Kidney (tissue), 14 donors: Measurements from ENCODE around the gene FATE1. TPM values are rescaled to one million over a fixed set of nuclear protein-coding genes. Genes with fewer than 3 reads are reported as not detected.
"Not testable (repeated sequence)": the region's sequence is repeated elsewhere in the genome, so short reads cannot be mapped to it uniquely, and the experiment has no call there.

ENCODE experiments used
- DNase-seq, 5 donors: peaks; one replicate each; pipeline ENCODE4 v3.0.0-alpha.2; 2013 to 2020
- FAIRE-seq: peaks from 2 replicates; lab custom pipeline; 2012; peaks lifted over from hg19 to GRCh38; lab: Jason Lieb, UNC
- H3K27ac ChIP-seq, 2 donors: one replicate each; pipeline ENCODE4 v1.7.0; 2013; ENCODE audit warnings: low read depth in 2 of 2, low read length in 2 of 2, inconsistent platforms in 1 of 2
- H3K27me3 ChIP-seq: one replicate; pipeline ENCODE4 v1.7.1; 2013; ENCODE audit warnings: low read length, inconsistent platforms; ENCODE audit not compliant: control insufficient read depth, insufficient read depth
- H3K36me3 ChIP-seq, 3 donors: one replicate each; pipeline versions ENCODE4 v1.7.0 to v1.7.1; 2013; ENCODE audit warnings: low read length in 3 of 3, control low read depth in 1 of 3, inconsistent platforms in 1 of 3; ENCODE audit not compliant: insufficient read depth in 3 of 3, control insufficient read depth in 2 of 3
- H3K4me1 ChIP-seq, 3 donors: one replicate each; pipeline versions ENCODE4 v1.7.0 to v1.7.1; 2013; ENCODE audit warnings: low read length in 3 of 3, inconsistent platforms in 1 of 3, low read depth in 1 of 3; ENCODE audit not compliant: control insufficient read depth in 2 of 3, insufficient read depth in 2 of 3
- H3K4me3 ChIP-seq, 3 donors: one replicate each; pipeline versions ENCODE4 v1.7.0 to v1.8.1; 2013; ENCODE audit warnings: low read length in 3 of 3, control low read depth in 1 of 3, inconsistent platforms in 1 of 3
- H3K9ac ChIP-seq, 3 donors: one replicate each; pipeline versions ENCODE4 v1.7.0 to v1.7.1; 2013; ENCODE audit warnings: low read length in 3 of 3, control low read depth in 1 of 3, inconsistent platforms in 1 of 3
- H3K9me3 ChIP-seq, 3 donors: one replicate each; pipeline versions ENCODE4 v1.7.0 to v1.7.1; 2013; ENCODE audit warnings: low read length in 3 of 3, control low read depth in 1 of 3, inconsistent platforms in 1 of 3; ENCODE audit not compliant: control insufficient read depth in 2 of 3, insufficient read depth in 1 of 3
- intact Hi-C: fragments of 100-400 bp; cut with DNase I; formaldehyde crosslinking; loops from one replicate; pipeline ENCODE4 v1.11.1; 2022
- polyA plus RNA-seq: library from polyadenylated mRNA; stranded (reverse); fragments of 350-450 nt; fragmentation: Illumina TruSeq; extraction: RNeasy Lipid Tissue Mini Kit (QIAGEN cat#74804); gene quantifications from one replicate; pipeline ENCODE4 v1.2.3, GENCODE V29; 2014; ENCODE audit warnings: low read depth, low replicate concordance; ENCODE audit not compliant: insufficient read depth
- total RNA-seq: library from RNA; stranded (reverse); fragmentation: NEBNext Ultra II Directional; extraction: Animal tissue kit (Norgen Biotek cat#: 25700); gene quantifications from one replicate; pipeline ENCODE4 v1.2.1, GENCODE V29; 2021
- TF ChIP-seq, protein P1 (sequence below): IDR thresholded peaks from 3 replicates; pipeline ENCODE4 v1.5.1; 2012; ENCODE audit warnings: mild to moderate bottlenecking, moderate library complexity, borderline replicate concordance; ENCODE audit not compliant: insufficient read depth; ENCODE audit errors: extremely low read depth
- donor health status: control.
- donor health status: control.
- donor health status: control.
- donor health status: control.
- donor health status: control.
- donor health status: DM: yes; HTN: yes; CAD: no.
- donor health status: Normal renal cell carcinoma (clear cell type).

Gene FATE1
- total and polyA plus RNA-seq, 2 donors from 2014 or later: 0.52 TPM; not detected in 1

DNA sequence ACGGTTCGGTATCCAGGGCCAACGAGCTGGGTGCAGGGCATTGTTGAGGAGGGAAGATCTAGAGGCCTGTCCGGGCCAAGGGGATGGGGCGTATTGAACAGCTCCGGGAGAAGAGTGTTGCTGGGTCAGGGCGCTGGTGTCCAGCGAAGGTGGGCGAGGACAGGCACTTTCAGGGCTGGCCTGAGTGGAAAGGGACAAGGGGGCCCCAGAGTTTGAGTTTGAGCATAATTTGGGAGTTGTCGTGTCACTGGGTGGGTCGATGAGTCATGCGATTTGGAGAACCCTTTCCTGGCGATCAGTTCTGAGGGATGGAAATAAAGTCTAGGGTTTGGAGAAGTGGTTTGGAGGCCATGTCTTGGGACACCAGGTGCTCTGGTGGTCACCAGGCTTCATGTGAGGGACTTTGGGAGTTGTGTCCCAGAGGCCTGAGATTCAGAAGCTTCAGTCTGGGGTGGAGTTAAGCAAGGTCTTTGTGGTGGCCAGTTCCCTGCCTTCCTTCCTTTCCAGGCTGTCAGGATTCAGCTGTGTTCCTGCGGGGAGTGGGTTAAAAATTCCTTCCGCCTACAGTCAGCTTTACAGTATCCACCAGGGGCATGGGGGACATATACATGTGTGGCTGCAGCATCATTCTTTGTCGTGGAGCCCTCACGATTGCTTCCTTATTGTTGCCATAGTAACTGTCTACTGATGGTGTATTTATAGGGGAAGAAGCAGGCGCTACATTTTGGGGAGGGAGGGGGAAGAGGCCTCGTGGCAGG, 20.1 kb upstream of the FATE1 start:
- no peaks in the 10 kb centered on the region for H3K27me3 ChIP-seq
- FAIRE-seq: no peak
- H3K36me3 ChIP-seq: no peaks in the 10 kb centered on the region
- DNase-seq: peak in 1 of 5 donors; percentile 7
- no peak overlapping the region for H3K9ac ChIP-seq
- H3K9me3 ChIP-seq: no peaks in the 10 kb centered on the region
- peak overlapping the region in 1 of 3 donors; percentile 30 for H3K4me3 ChIP-seq
- H3K4me1 ChIP-seq: no peaks in the 10 kb centered on the region
- H3K27ac ChIP-seq: no peak overlapping the region
- TF ChIP-seq, protein P1, sequence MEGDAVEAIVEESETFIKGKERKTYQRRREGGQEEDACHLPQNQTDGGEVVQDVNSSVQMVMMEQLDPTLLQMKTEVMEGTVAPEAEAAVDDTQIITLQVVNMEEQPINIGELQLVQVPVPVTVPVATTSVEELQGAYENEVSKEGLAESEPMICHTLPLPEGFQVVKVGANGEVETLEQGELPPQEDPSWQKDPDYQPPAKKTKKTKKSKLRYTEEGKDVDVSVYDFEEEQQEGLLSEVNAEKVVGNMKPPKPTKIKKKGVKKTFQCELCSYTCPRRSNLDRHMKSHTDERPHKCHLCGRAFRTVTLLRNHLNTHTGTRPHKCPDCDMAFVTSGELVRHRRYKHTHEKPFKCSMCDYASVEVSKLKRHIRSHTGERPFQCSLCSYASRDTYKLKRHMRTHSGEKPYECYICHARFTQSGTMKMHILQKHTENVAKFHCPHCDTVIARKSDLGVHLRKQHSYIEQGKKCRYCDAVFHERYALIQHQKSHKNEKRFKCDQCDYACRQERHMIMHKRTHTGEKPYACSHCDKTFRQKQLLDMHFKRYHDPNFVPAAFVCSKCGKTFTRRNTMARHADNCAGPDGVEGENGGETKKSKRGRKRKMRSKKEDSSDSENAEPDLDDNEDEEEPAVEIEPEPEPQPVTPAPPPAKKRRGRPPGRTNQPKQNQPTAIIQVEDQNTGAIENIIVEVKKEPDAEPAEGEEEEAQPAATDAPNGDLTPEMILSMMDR: no peak
- intact Hi-C loops: no loop called here

DNA sequence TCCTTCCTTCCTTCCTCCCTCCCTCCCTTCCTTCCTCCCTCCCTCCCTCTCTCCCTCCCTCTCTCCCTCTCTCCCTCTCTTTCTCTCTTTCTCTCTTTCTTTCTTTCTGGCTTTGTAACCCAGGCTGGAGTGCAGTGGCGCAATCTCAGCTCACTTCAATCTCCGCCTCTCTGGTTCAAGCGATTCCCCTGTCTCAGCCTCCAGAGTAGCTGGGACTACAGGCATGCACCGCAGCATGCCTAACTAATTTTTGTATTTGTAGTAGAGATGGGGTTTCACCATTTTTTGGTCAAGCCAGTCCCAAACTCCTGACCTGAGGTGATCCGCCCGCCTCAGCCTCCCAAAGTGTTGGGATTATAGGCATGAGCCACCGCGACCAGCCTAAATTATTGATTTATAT, 18.8 kb upstream of the FATE1 start:
- H3K27ac ChIP-seq, DNase-seq, H3K4me1 ChIP-seq, intact Hi-C loops, H3K9ac ChIP-seq, H3K4me3 ChIP-seq, H3K9me3 ChIP-seq, H3K27me3 ChIP-seq, FAIRE-seq, H3K36me3 ChIP-seq: not testable (repeated sequence)

DNA sequence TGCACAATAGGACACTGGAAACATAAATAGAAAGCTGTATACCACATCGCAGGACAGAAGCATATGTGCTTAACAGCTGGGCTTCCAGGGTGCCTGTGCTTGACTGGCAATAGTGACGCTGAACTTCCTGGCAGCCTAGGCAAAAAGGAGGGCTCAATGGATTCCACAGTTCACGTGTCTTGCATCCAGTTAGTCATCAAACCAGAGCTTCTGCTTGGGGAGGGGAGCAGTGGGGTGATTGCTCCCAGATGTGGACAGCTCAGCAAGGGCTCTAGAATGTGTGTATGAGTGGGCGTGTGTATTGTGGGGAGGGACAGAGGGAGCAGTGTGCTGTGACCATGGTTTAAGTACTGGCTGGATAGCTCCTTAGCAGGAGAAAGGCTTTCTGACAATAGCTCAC, 18.3 kb upstream of the FATE1 start:
- Histone ChIP-seq H3K4me1 (no peaks in the 10 kb centered on the region), H3K27ac (no peak overlapping the region), H3K4me3 (no peak overlapping the region), H3K27me3 (no peaks in the 10 kb centered on the region), H3K36me3 (no peaks in the 10 kb centered on the region), H3K9ac (no peak overlapping the region), H3K9me3 (no peaks in the 10 kb centered on the region)
- no peak for FAIRE-seq
- peak in 1 of 5 donors; percentile 11 for DNase-seq
- TF ChIP-seq, protein P1: no peak
- intact Hi-C loops: no loop called here

DNA sequence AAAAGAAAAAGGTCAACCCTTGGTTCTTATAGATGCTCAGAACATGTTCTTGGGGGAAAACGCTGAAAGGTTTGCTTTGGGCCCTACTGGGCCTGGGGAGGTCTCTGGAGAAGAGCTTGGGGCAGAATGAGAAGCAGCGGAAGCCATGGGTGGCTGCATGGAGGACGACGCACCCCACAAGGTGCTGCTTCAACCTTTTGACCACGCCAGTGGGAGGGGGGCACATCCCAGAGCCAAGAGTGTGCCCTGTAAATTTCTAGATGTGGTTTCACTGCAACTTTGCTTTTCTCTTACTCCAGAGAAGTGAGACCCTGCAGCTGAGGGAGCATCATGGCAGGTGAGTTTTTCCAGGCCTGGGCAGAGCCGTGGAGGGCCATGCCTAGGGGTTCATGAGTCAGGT, 17.4 kb upstream of the FATE1 start:
- no peaks in the 10 kb centered on the region for H3K27me3 ChIP-seq
- TF ChIP-seq, protein P1: no peak
- no peak overlapping the region for H3K9ac ChIP-seq
- FAIRE-seq (no peak), DNase-seq (no peak)
- H3K4me3 ChIP-seq: no peak overlapping the region
- H3K27ac ChIP-seq: no peak overlapping the region
- no peaks in the 10 kb centered on the region for H3K4me1 ChIP-seq
- H3K9me3 ChIP-seq: no peaks in the 10 kb centered on the region
- H3K36me3 ChIP-seq: no peaks in the 10 kb centered on the region
- intact Hi-C loops: no loop called here
